Testis (tissue), 3 donors: Measurements from ENCODE around the gene GALNT4. TPM values are rescaled to one million over a fixed set of nuclear protein-coding genes. Genes with fewer than 3 reads are reported as not detected.

Experiments
- DNase-seq: peaks from one replicate; pipeline ENCODE4 v3.0.0-alpha.2; 2019
- H3K27ac ChIP-seq, 2 donors: fragments of 200-600 bp; sonication (generic); one replicate each; pipeline ENCODE4 v1.5.1; 2019
- H3K27me3 ChIP-seq: fragments of 200-600 bp; sonication (generic); one replicate; pipeline ENCODE4 v1.5.1; 2019
- H3K36me3 ChIP-seq: fragments of 200-600 bp; sonication (generic); one replicate; pipeline ENCODE4 v1.5.1; 2017; ENCODE audit warnings: low read depth; ENCODE audit errors: missing control alignments
- H3K4me1 ChIP-seq: fragments of 200-600 bp; sonication (generic); one replicate; pipeline ENCODE4 v1.5.1; 2019
- H3K4me3 ChIP-seq, 2 donors: fragments of 200-600 bp; sonication (generic); one replicate each; pipeline ENCODE4 v1.5.1; 2017 to 2019
- H3K9me3 ChIP-seq: fragments of 200-600 bp; sonication (generic); one replicate; pipeline ENCODE4 v1.5.1; 2017
- CTCF ChIP-seq, 3 experiments: fragments of 450-650 bp in 2 of 3; fragments of 200-600 bp in 1 of 3; sonication (generic) in 1 of 3; IDR thresholded peaks; one replicate each; pipeline ENCODE4 v1.5.1; 2016 to 2019; ENCODE audit warnings: antibody characterized with exemption in 3 of 3, mild to moderate bottlenecking in 2 of 3, moderate library complexity in 1 of 3
- POLR2A ChIP-seq: fragments of 450-650 bp; IDR thresholded peaks from one replicate; pipeline ENCODE4 v1.6.1; 2017; ENCODE audit warnings: antibody characterized with exemption, mild to moderate bottlenecking, moderate library complexity
- WGBS, 2 donors: methylation state at CpG; one replicate each; pipeline ENCODE4 v1.1.5; 2018; 5-methylcytosine and 5-hydroxymethylcytosine counted together
- intact Hi-C: fragments of 100-400 bp; cut with DNase I; formaldehyde crosslinking; loops from one replicate; pipeline ENCODE4 v1.15.1; 2023; ENCODE audit warnings: low total_unique reads
- polyA plus RNA-seq: library from polyadenylated mRNA; stranded (reverse); fragments of 350-450 nt; fragmentation: Illumina TruSeq; extraction: RNeasy Lipid Tissue Mini Kit (QIAGEN cat#74804); gene quantifications from one replicate; pipeline ENCODE4 v1.2.3, GENCODE V29; 2014; ENCODE audit warnings: low read depth, low replicate concordance; ENCODE audit not compliant: insufficient read depth
- total RNA-seq, 2 donors: library from RNA; depleted of rRNA; stranded (reverse); fragments of >200 nt; gene quantifications; one replicate each; pipeline ENCODE4 v1.2.3, GENCODE V29; 2016

The GALNT4 gene
- total and polyA plus RNA-seq, 3 donors from 2014 or later: 1.8 to 4.3 (median 3.4) TPM

GRCh38 chr12:89544681-89545184 is 20.1 kb upstream of the GALNT4 start:
- intact Hi-C loops: no loop called here
- H3K4me1 ChIP-seq: peaks cover 15% of the 10 kb centered on the region
- DNase-seq: peak; percentile 47
- H3K27me3 ChIP-seq: no peaks in the 10 kb centered on the region
- WGBS, 2 donors: 49 to 59% methylated on average over 6 of the region's 6 CpGs
- H3K4me3 ChIP-seq: no peak overlapping the region
- no peak overlapping the region for H3K27ac ChIP-seq
- TF ChIP-seq POLR2A: no peak
- TF ChIP-seq CTCF (IDR thresholded peaks at IDR 0.05): no peak
- H3K9me3 ChIP-seq: no peaks in the 10 kb centered on the region
- H3K36me3 ChIP-seq: no peaks in the 10 kb centered on the region

GRCh38 chr12:89544022-89544421 is 19.4 kb upstream of the GALNT4 start:
- Histone ChIP-seq H3K27ac (no peak overlapping the region), H3K4me1 (peaks cover 15% of the 10 kb centered on the region), H3K36me3 (no peaks in the 10 kb centered on the region), H3K4me3 (no peak overlapping the region), H3K9me3 (no peaks in the 10 kb centered on the region), H3K27me3 (no peaks in the 10 kb centered on the region)
- WGBS, 2 donors: 54 to 67% methylated on average over 1 of the region's 1 CpG
- intact Hi-C loops: no loop called here
- no peak for DNase-seq
- TF ChIP-seq POLR2A: no peak
- TF ChIP-seq CTCF (IDR thresholded peaks at IDR 0.05): no peak

- no peak overlapping the region for H3K27ac ChIP-seq
- WGBS, 2 donors: 17 to 20% methylated on average over 6 of the region's 6 CpGs
- intact Hi-C loops: no loop called here
- no peak overlapping the region for H3K4me3 ChIP-seq
- no peaks in the 10 kb centered on the region for H3K27me3 ChIP-seq
- H3K9me3 ChIP-seq: no peaks in the 10 kb centered on the region
- no peak for TF ChIP-seq POLR2A
- peak; percentile 55 to 88 (median 78) for TF ChIP-seq CTCF (IDR thresholded peaks at IDR 0.05)
- peak; percentile 83 for DNase-seq
- peaks cover 15% of the 10 kb centered on the region for H3K4me1 ChIP-seq
- no peaks in the 10 kb centered on the region for H3K36me3 ChIP-seq
These were observed 18.5 kb upstream of the GALNT4 start for GRCh38 chr12:89542912-89543592.

GRCh38 chr12:89542236-89542635 is 17.6 kb upstream of the GALNT4 start:
- TF ChIP-seq POLR2A (no peak), CTCF (IDR thresholded peaks at IDR 0.05) (no peak)
- H3K9me3 ChIP-seq: no peaks in the 10 kb centered on the region
- intact Hi-C loops: no loop called here
- no peaks in the 10 kb centered on the region for H3K27me3 ChIP-seq
- 94 to 95% methylated on average over 2 of the region's 2 CpGs for WGBS, 2 donors
- DNase-seq: no peak
- peaks cover 15% of the 10 kb centered on the region for H3K4me1 ChIP-seq
- no peak overlapping the region for H3K4me3 ChIP-seq
- H3K36me3 ChIP-seq: no peaks in the 10 kb centered on the region
- no peak overlapping the region for H3K27ac ChIP-seq

- H3K9me3 ChIP-seq: no peaks in the 10 kb centered on the region
- H3K4me1 ChIP-seq: peaks cover 15% of the 10 kb centered on the region
- intact Hi-C loops: no loop called here
- no peaks in the 10 kb centered on the region for H3K36me3 ChIP-seq
- WGBS, 2 donors: 58 to 62% methylated on average over 3 of the region's 3 CpGs
- no peaks in the 10 kb centered on the region for H3K27me3 ChIP-seq
- no peak overlapping the region for H3K27ac ChIP-seq
- no peak for DNase-seq
- TF ChIP-seq POLR2A (no peak), CTCF (IDR thresholded peaks at IDR 0.05) (no peak)
- no peak overlapping the region for H3K4me3 ChIP-seq
These were observed 16.0 kb upstream of the GALNT4 start for GRCh38 chr12:89540586-89540985.
